Mammary epithelial cell (primary cell): ENCODE measurements around the gene TRAPPC2B.

Experiments
- EZH2 ChIP-seq: IDR thresholded peaks from 2 replicates; pipeline ENCODE4 v1.6.1; 2012; ENCODE audit warnings: low read length, inconsistent platforms, borderline replicate concordance
- TF ChIP-seq, protein P1 (sequence below), 2 donors: IDR thresholded peaks in 1 of 2; conservative IDR thresholded peaks in 1 of 2; 2 replicates each; pipeline ENCODE4 v1.5.1; 2011 to 2012; ENCODE audit warnings: inconsistent platforms in 2 of 2, low read length in 2 of 2, mild to moderate bottlenecking in 2 of 2, control low read depth in 1 of 2, low read depth in 1 of 2; ENCODE audit not compliant: insufficient read depth in 1 of 2; ENCODE audit errors: extremely low read depth in 1 of 2

DNA sequence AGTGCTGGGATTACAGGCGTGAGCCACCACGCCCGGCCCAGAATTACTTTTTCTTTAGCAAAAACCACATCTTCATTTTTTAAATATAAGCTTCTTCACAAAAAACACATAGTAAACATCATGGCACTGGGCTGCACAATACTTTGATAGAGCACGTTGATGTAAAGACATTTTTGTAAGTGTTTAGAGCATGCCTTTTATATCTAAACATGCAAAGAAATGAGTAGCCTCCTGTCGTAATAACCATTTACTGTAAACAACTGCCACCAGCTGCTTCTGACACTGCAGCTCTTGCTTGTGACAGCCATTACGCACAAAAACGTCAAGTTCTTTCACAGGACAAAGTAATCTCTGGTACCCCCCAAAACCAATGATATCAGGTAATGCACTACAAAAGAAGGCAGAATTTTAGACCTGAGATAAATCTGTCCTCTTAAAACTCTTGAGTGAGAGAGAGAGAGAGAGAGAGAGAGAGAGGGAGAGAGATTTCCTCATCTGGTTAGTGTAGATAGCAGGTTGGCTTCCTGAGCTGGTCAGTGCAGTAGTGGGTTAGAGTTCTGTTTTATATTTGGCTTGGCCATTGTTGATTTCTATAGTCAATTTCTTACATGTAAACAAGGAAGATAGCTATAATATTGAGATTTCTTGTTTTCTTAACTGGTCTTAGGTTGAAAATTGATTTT lies 19.6 kb downstream of the TRAPPC2B start:
- TF ChIP-seq, protein P1, sequence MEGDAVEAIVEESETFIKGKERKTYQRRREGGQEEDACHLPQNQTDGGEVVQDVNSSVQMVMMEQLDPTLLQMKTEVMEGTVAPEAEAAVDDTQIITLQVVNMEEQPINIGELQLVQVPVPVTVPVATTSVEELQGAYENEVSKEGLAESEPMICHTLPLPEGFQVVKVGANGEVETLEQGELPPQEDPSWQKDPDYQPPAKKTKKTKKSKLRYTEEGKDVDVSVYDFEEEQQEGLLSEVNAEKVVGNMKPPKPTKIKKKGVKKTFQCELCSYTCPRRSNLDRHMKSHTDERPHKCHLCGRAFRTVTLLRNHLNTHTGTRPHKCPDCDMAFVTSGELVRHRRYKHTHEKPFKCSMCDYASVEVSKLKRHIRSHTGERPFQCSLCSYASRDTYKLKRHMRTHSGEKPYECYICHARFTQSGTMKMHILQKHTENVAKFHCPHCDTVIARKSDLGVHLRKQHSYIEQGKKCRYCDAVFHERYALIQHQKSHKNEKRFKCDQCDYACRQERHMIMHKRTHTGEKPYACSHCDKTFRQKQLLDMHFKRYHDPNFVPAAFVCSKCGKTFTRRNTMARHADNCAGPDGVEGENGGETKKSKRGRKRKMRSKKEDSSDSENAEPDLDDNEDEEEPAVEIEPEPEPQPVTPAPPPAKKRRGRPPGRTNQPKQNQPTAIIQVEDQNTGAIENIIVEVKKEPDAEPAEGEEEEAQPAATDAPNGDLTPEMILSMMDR (conservative IDR thresholded peaks at IDR 0.05 in 1 of 2, IDR thresholded peaks at IDR 0.05 in 1 of 2; ENCODE audit: extremely low read depth in 1 of 2, insufficient read depth in 1 of 2, low read depth in 1 of 2, low read length in 2 of 2) = no peak
- no peak for TF ChIP-seq EZH2
